HEK293 (cell line): ENCODE data around the gene C16orf82.

Source experiments
- AEBP2 ChIP-seq: fragments of 450-650 bp; formaldehyde crosslinking; IDR thresholded peaks from 2 replicates; pipeline ENCODE4 v1.5.1; 2016; ENCODE audit warnings: missing biosample characterization, missing genetic modification characterization, borderline replicate concordance
- KLF10 ChIP-seq: fragments of 450-650 bp; IDR thresholded peaks from 2 replicates; pipeline ENCODE4 v1.5.1; 2018; ENCODE audit warnings: missing biosample characterization, mild to moderate bottlenecking, missing genetic modification characterization
- KLF16 ChIP-seq: fragments of 450-650 bp; formaldehyde crosslinking; IDR thresholded peaks from 2 replicates; pipeline ENCODE4 v1.5.1; 2017; ENCODE audit warnings: missing biosample characterization, missing genetic modification characterization
- MEIS1 ChIP-seq: sonication (generic); formaldehyde crosslinking; IDR thresholded peaks from 2 replicates; pipeline ENCODE4 v1.8.1; 2022; ENCODE audit warnings: missing genetic modification reagents, mild to moderate bottlenecking, borderline replicate concordance
- RBAK ChIP-seq: fragments of 450-650 bp; formaldehyde crosslinking; IDR thresholded peaks from 2 replicates; pipeline ENCODE4 v1.5.1; 2016; ENCODE audit warnings: missing biosample characterization, missing genetic modification characterization
- SETDB1 ChIP-seq: IDR thresholded peaks from one replicate; pipeline ENCODE4 v1.6.1; 2017; ENCODE audit warnings: mild to moderate bottlenecking, low read length, moderate library complexity, mixed read lengths; ENCODE audit not compliant: insufficient read length
- ZBTB1 ChIP-seq: fragments of 450-650 bp; formaldehyde crosslinking; IDR thresholded peaks from 2 replicates; pipeline ENCODE4 v1.5.1; 2016; ENCODE audit warnings: missing biosample characterization, missing genetic modification characterization
- ZBTB17 ChIP-seq: fragments of 450-650 bp; formaldehyde crosslinking; IDR thresholded peaks from 2 replicates; pipeline ENCODE4 v1.5.1; 2016; ENCODE audit warnings: missing biosample characterization, missing genetic modification characterization
- ZNF48 ChIP-seq: fragments of 450-650 bp; formaldehyde crosslinking; IDR thresholded peaks from 2 replicates; pipeline ENCODE4 v1.5.1; 2016; ENCODE audit warnings: missing biosample characterization, missing genetic modification characterization
- ZNF76 ChIP-seq: fragments of 450-650 bp; formaldehyde crosslinking; IDR thresholded peaks from 2 replicates; pipeline ENCODE4; 2016; ENCODE audit warnings: low read depth, missing biosample characterization, missing genetic modification characterization, borderline replicate concordance
- ZNF768 ChIP-seq: fragments of 450-650 bp; formaldehyde crosslinking; IDR thresholded peaks from 2 replicates; pipeline ENCODE4 v1.5.1; 2018; ENCODE audit warnings: missing biosample characterization, mild to moderate bottlenecking, missing genetic modification characterization
- ZSCAN30 ChIP-seq: fragments of 450-650 bp; IDR thresholded peaks from 2 replicates; pipeline ENCODE4 v1.5.1; 2018; ENCODE audit warnings: missing biosample characterization, mild to moderate bottlenecking, missing genetic modification characterization, moderate library complexity
- TF ChIP-seq, protein P1 (sequence below): fragments of 450-650 bp; formaldehyde crosslinking; IDR thresholded peaks from 2 replicates; pipeline ENCODE4 v1.5.1; 2016; ENCODE audit warnings: missing biosample characterization, missing genetic modification characterization

- no peak for TF ChIP-seq KLF10
- TF ChIP-seq MEIS1 (CRISPR knock-in tag): no peak
- no peak for TF ChIP-seq ZNF48 (tag by site-specific recombination)
- TF ChIP-seq ZSCAN30: no peak
- TF ChIP-seq, protein P1, sequence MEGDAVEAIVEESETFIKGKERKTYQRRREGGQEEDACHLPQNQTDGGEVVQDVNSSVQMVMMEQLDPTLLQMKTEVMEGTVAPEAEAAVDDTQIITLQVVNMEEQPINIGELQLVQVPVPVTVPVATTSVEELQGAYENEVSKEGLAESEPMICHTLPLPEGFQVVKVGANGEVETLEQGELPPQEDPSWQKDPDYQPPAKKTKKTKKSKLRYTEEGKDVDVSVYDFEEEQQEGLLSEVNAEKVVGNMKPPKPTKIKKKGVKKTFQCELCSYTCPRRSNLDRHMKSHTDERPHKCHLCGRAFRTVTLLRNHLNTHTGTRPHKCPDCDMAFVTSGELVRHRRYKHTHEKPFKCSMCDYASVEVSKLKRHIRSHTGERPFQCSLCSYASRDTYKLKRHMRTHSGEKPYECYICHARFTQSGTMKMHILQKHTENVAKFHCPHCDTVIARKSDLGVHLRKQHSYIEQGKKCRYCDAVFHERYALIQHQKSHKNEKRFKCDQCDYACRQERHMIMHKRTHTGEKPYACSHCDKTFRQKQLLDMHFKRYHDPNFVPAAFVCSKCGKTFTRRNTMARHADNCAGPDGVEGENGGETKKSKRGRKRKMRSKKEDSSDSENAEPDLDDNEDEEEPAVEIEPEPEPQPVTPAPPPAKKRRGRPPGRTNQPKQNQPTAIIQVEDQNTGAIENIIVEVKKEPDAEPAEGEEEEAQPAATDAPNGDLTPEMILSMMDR (tag by site-specific recombination): no peak
- no peak for TF ChIP-seq KLF16
- TF ChIP-seq ZBTB17 (tag by site-specific recombination): no peak
- no peak for TF ChIP-seq ZNF76 (tag by site-specific recombination)
- no peak for TF ChIP-seq ZNF768 (tag by site-specific recombination)
- TF ChIP-seq AEBP2: no peak
- TF ChIP-seq ZBTB1: no peak
- TF ChIP-seq SETDB1: no peak
- TF ChIP-seq RBAK (tag by site-specific recombination): no peak
Measured at GRCh38 chr16:27020031-27020430, 46.7 kb upstream of the C16orf82 start.
